Esophagus squamous epithelium (tissue), 4 donors: ENCODE data around the gene TNS1.

Source experiments
- POLR2A ChIP-seq, 4 donors: fragments of 450-650 bp; IDR thresholded peaks; one replicate each; pipeline ENCODE4 v1.6.1; 2017; ENCODE audit warnings: antibody characterized with exemption in 4 of 4, mild to moderate bottlenecking in 4 of 4, moderate library complexity in 3 of 4
- TF ChIP-seq, protein P1 (sequence below), 6 experiments: fragments of 450-650 bp in 4 of 6; fragments of 200-600 bp in 2 of 6; sonication (generic) in 2 of 6; IDR thresholded peaks; one replicate each; pipeline ENCODE4 v1.5.1; 2016 to 2019; ENCODE audit warnings: antibody characterized with exemption in 6 of 6, mild to moderate bottlenecking in 4 of 6, moderate library complexity in 4 of 6

DNA sequence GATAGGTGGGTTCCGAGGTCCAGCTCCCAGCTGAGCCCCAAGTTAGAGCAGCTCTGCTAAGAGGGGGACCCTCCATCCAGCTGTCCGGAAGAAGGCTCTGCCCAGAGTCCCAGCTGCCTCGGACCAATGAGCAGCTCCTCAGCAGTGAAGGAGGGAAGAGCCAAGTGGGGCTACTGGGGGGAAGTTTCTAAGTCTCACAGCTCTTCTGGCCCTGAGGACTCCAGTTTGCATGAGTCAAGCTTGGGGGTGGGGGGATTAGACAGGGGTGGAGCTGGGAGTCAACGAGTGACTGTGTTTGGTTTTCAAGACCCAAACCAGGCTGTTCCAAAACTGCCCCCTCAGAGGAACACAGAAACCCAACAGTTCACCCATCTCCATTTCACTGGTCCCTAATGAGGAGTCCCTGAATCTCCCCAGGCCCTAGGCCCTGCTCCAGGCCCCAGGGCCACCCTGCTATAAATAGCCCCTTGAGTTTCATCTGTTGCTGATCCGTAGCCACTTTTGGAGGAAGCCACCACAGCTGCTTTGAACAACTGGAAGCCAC, 100.9 kb downstream of the TNS1 start:
- TF ChIP-seq, protein P1, sequence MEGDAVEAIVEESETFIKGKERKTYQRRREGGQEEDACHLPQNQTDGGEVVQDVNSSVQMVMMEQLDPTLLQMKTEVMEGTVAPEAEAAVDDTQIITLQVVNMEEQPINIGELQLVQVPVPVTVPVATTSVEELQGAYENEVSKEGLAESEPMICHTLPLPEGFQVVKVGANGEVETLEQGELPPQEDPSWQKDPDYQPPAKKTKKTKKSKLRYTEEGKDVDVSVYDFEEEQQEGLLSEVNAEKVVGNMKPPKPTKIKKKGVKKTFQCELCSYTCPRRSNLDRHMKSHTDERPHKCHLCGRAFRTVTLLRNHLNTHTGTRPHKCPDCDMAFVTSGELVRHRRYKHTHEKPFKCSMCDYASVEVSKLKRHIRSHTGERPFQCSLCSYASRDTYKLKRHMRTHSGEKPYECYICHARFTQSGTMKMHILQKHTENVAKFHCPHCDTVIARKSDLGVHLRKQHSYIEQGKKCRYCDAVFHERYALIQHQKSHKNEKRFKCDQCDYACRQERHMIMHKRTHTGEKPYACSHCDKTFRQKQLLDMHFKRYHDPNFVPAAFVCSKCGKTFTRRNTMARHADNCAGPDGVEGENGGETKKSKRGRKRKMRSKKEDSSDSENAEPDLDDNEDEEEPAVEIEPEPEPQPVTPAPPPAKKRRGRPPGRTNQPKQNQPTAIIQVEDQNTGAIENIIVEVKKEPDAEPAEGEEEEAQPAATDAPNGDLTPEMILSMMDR (IDR thresholded peaks at IDR 0.05): no peak
- no peak for TF ChIP-seq POLR2A (IDR thresholded peaks at IDR 0.05)
